NCI-H1092 treated with DMSO at 0.1 percent for 48 hours (cell line): ENCODE measurements around the gene PARD3B.

Source experiments
- DNase-seq: peaks from one replicate; lab custom pipeline; 2025; lab: John Stamatoyannopoulos, UW

PARD3B gene

GRCh38 chr2:205656461-205656860, 1111.2 kb downstream of the PARD3B start:
- no peak for DNase-seq

- DNase-seq: no peak
These were observed 1111.7 kb downstream of the PARD3B start for GRCh38 chr2:205656941-205657340.

- no peak for DNase-seq
These were observed 1112.3 kb downstream of the PARD3B start for GRCh38 chr2:205657579-205657978.

- no peak for DNase-seq
These were observed 1112.8 kb downstream of the PARD3B start for GRCh38 chr2:205658068-205658467.

- no peak for DNase-seq
These were observed 1113.3 kb downstream of the PARD3B start for GRCh38 chr2:205658572-205658971.

- DNase-seq: no peak
These were observed 1114.6 kb downstream of the PARD3B start for GRCh38 chr2:205659922-205660321.

GRCh38 chr2:205660521-205661124, 1115.3 kb downstream of the PARD3B start:
- DNase-seq: no peak

- no peak for DNase-seq
These were observed 1116.0 kb downstream of the PARD3B start for GRCh38 chr2:205661281-205661680.

- no peak for DNase-seq
These were observed 1117.1 kb downstream of the PARD3B start for GRCh38 chr2:205662206-205662965.

GRCh38 chr2:205665791-205666190, 1120.5 kb downstream of the PARD3B start:
- DNase-seq: no peak
